Measurements from ENCODE around the gene TNPO3. TPM values are rescaled to one million over a fixed set of nuclear protein-coding genes. Genes with fewer than 3 reads are reported as not detected.
A peak's percentile ranks its signal among the peaks of the same experiment; 100 is the strongest.
"Not testable (repeated sequence)": the region's sequence is repeated elsewhere in the genome, so short reads cannot be mapped to it uniquely, and the experiment has no call there.

The TNPO3 gene
- total RNA-seq, 1 donor from 2014 or later, result 36.0 TPM

GRCh38 chr7:128918016-128918665 is 136.8 kb downstream of the TNPO3 start:
- no peak for ATAC-seq
- intact Hi-C loops (cut with DNase I), result no loop called here

GRCh38 chr7:128917122-128917521 is 137.8 kb downstream of the TNPO3 start:
- ATAC-seq (no peak), DNase-seq (ENCODE audit: missing footprints) (peak; percentile 31)
- intact Hi-C loops (cut with DNase I), result no loop called here

More at GRCh38 chr7:128918016-128918665, 136.8 kb downstream of the TNPO3 start:
- DNase-seq (ENCODE audit: missing footprints), result peak; percentile 34

GRCh38 chr7:128916643-128916915 is 138.3 kb downstream of the TNPO3 start:
- intact Hi-C loops (cut with DNase I), result no loop called here
- DNase-seq (ENCODE audit: missing footprints), result no peak
- ATAC-seq, result no peak

GRCh38 chr7:128915841-128916642 is 138.9 kb downstream of the TNPO3 start:
- intact Hi-C loops (cut with DNase I), result no loop called here
- ATAC-seq, result no peak
- DNase-seq (ENCODE audit: missing footprints), result peak; percentile 67

- intact Hi-C loops (cut with DNase I), result no loop called here
- no peak for ATAC-seq
- peak; percentile 31 for DNase-seq (ENCODE audit: missing footprints)
Measured at GRCh38 chr7:128915271-128915819, 139.6 kb downstream of the TNPO3 start.

- ATAC-seq (no peak), DNase-seq (ENCODE audit: missing footprints) (peak; percentile 14)
- intact Hi-C loops (cut with DNase I), result no loop called here
Measured at GRCh38 chr7:128914566-128915151, 140.3 kb downstream of the TNPO3 start.

GRCh38 chr7:128913870-128914565 is 140.9 kb downstream of the TNPO3 start:
- intact Hi-C loops (cut with DNase I), result no loop called here
- DNase-seq (ENCODE audit: missing footprints) (peak; percentile 62), ATAC-seq (no peak)

GRCh38 chr7:128912709-128913495 is 142.0 kb downstream of the TNPO3 start:
- intact Hi-C loops (cut with DNase I); ATAC-seq: not testable (repeated sequence)
- peak; percentile 30 for DNase-seq (ENCODE audit: missing footprints)

- no peak for ATAC-seq
- intact Hi-C loops (cut with DNase I), result no loop called here
- peak; percentile 23 for DNase-seq (ENCODE audit: missing footprints)
Measured at GRCh38 chr7:128912281-128912680, 142.6 kb downstream of the TNPO3 start.

GRCh38 chr7:128911423-128912031 is 143.4 kb downstream of the TNPO3 start:
- ATAC-seq, result peak; percentile 45
- peak; percentile 70 for DNase-seq (ENCODE audit: missing footprints)
- intact Hi-C loops (cut with DNase I), result no loop called here

- intact Hi-C loops (cut with DNase I), result no loop called here
- DNase-seq (ENCODE audit: missing footprints) (peak; percentile 62), ATAC-seq (no peak)
Measured at GRCh38 chr7:128910569-128910945, 144.4 kb downstream of the TNPO3 start, which contains the start of gene KCP. TSS of gene KCP (minus strand) at chr7:128910709. CDS start at chr7:128910676, 33 bp downstream.

- DNase-seq (ENCODE audit: missing footprints) (peak; percentile 62), ATAC-seq (no peak)
- intact Hi-C loops (cut with DNase I), result loop anchor here (10.0 kb wide), 1 partner anchor 305 kb away; no protein-coding TSS in a partner anchor
Measured at GRCh38 chr7:128909625-128910568, 145.0 kb downstream of the TNPO3 start.

GRCh38 chr7:128908750-128909624 is 145.9 kb downstream of the TNPO3 start:
- no peak for DNase-seq (ENCODE audit: missing footprints)
- intact Hi-C loops (cut with DNase I), result loop anchor here (10.0 kb wide), 1 partner anchor 306 kb away; no protein-coding TSS in a partner anchor

GRCh38 chr7:128906766-128907559 is 147.9 kb downstream of the TNPO3 start:
- intact Hi-C loops (cut with DNase I), result loop anchor here (10.0 kb wide), 1 partner anchor 308 kb away; no protein-coding TSS in a partner anchor
- ATAC-seq, result no peak
- DNase-seq (ENCODE audit: missing footprints), result peak; percentile 46

More at GRCh38 chr7:128908750-128909624, 145.9 kb downstream of the TNPO3 start:
- ATAC-seq, result no peak
